Nucleus accumbens (tissue), 56 donors: Measurements from ENCODE around the gene OTOG.

Experiments
- DNase-seq, 56 donors: peaks; one replicate each; lab custom pipeline; 2025; lab: John Stamatoyannopoulos, UW

OTOG gene

DNA sequence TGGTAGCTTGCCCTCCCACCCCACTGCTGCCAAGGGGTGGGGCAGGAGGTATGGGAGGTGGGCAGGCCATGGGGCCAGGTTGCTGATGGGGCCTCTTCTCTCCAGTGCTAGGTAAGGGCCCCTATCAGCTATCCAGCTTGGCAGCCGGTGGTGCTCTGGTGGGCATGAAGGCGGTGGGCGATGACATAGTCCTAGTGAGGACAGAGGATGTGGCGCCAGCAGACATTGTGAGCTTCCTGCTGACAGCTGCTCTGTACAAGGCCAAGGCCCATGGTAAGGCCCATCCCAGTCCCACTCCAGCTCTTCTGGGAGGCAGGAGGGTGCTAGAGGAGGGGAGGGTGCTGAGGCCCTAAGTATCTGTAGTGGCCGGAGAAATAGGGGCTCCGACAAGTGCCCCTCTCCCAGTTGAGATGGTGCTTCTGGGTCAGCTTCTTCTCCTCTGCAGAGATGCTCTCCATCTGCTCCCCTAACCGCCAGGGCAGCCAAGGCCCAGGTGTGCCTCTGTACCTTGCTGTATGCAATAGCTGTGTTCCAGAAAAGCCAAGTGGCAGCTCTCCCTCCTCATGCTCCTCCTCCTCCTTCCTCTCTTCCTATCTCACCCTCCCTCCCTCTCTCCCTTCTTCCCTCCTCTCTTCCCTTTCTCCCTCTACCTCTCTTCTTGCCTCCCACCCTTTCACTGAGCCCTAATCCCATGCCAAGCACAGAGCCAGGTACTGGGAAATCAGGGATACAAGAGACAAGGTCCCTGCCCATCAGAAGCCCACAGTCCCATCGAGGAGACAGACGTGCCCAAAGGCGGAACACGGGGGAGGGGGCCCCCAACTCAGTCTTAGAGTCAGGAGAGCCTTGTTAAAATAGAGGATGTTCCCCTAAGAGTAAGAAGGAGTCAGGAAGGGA is 55.3 kb downstream of the OTOG start:
- DNase-seq, result no peak

DNA sequence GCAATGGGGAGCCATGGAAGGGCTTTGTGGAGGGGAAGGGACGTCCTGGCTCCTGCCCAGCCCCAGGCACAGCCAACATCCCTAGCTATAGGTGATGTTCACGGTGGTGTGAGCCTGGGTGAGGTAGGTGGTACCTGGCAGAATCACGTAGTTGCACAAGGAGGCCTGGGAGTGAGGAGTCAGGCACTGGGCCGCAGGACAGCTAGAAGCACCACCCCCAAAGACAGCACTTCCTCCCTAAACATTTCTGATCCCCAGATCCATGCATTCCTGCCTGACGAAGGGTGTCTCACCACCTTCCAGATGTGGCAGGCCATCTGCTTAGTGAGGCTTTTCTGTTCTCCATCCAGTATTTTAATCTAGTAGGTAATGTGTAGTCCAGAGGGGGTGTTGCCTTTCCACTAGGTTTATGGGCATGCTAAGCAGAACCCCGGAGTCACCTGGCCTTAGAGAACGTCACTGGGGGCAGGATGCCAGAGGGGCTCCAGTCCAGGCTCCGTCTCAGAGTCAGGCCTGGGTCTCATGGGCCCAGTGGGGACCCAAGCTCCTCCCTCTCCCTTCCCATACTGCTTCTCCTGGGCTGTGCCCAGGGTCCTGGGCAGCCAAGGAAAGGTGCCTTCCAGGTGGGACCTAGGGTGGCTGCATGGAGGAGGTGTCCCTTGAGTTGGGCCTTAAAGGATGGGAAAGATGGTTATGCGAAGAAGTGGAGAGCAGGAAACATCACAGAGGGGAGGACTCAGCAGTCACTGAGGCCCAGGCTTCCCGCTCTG is 56.2 kb downstream of the OTOG start:
- DNase-seq, result no peak

DNA sequence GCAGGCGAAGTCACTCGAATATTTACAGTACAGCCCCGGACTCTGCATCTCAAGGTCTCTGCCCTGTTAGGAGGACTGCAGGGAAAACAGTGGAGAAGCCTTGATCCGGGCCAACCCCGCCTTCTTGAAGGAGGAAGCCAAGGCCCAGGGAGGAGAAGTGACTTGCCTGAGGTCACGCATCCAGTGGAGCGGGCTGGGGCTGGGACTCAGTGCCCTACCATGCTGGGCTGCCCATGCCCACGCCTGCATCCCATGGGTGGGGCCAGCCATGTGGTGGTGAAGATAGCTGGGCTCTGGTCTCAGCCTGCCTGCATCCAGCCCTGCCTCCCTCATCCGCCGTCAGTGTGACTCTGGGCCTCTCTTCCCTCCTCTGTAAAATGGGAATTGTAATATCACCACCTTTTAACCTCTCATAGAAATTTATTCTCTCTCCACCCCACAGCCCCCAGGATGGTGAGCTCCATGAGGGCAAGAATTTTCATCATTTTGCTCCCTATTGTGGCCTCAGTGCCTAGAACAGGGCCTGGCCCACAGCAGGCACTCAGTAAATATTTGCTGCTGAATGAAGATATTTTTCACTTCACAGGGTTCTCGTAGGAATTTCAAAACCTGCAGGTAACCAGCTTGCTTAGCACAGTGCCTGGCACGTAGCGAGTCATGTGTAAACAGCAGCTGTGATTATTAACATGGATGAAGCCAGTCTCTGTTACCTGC is 57.3 kb downstream of the OTOG start:
- DNase-seq, result no peak

- no peak for DNase-seq
Measured at GRCh38 chr11:17604915-17605233, 57.8 kb downstream of the OTOG start.

- no peak for DNase-seq
Measured at GRCh38 chr11:17605651-17606122, 58.6 kb downstream of the OTOG start.

DNA sequence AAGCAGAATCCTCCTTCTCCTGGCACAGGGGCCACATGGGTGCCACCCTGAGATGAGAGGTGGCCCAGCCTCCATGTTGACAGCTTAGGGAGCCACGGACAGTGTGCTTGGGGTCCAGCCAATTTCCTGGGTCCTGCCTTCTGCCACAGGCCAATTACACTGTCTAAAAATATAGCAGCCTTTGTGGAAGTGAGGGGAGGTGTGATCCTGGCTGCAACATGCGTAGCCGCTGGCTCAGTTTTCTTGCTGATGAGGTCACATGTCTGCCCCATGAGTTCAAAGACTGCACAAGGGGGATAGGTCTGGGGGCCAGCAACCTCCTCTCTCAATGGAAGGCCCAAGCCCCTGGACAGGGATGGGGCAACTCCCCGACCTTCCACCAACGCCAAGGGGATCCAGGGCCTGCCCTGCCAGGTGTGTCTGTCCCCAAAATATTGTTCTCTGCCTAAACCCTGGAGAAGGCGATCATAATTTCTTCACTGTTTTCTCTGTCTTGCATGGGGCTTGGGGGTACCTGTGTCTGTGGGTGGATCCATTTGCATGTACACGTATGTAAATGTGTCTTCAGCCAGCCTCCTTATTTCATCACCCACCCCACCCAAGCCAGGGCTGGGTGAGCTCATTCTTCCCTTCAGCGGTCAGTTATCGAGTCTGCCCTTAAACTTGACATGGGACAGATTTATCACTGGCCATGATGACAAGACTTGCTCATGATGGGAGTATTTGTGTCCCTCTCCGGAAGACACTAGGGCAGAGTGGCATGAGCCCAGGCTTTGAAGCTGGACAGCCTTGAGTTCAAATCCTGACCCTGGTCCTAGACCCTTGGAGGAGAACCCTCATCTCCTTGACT is 59.4 kb downstream of the OTOG start:
- DNase-seq, result no peak

DNA sequence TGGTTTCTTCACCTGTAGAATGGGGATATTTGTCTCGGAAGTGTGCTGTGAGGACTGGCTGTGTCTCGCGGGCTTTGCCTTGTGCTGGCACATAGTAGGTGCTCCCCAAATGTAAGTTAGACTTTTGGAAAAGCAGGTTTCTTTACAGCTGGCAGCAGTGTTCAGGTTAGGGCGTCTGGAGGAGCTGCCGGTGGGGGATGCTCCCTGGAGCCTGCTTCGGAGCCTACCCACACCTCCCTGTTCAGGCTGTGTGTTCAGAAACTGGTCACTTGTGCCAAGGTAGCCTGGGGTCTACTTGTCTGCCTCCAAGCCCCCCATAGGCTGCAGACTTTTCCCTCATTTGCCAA is 60.0 kb downstream of the OTOG start:
- no peak for DNase-seq

- DNase-seq, result no peak
Measured at GRCh38 chr11:17607591-17608570, 60.8 kb downstream of the OTOG start.

DNA sequence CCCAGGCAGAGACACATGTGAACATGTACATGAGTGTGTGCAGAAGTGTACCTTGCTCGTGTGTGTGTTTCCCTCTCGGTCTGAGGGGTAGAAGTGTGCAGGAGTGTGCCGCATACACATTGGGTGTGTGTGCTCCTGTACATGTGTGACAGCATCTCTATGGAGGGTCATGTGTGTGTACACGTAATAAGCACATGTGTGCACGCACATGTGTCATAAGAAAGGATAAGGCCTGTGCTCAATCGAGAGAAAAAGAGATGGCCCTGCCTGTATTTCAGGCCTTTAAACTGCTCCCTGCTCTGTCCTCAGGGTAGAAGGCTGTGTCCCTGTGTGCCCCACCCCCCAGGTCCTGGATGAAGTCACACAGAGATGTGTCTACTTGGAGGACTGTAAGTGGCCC is 61.8 kb downstream of the OTOG start:
- no peak for DNase-seq

- DNase-seq, result no peak
Measured at GRCh38 chr11:17609291-17610084, 62.4 kb downstream of the OTOG start.

- no peak for DNase-seq
Measured at GRCh38 chr11:17610085-17610894, 63.2 kb downstream of the OTOG start.

GRCh38 chr11:17611049-17611448 is 64.0 kb downstream of the OTOG start:
- DNase-seq, result no peak

- DNase-seq, result no peak
Measured at GRCh38 chr11:17611503-17612220, 64.6 kb downstream of the OTOG start.

DNA sequence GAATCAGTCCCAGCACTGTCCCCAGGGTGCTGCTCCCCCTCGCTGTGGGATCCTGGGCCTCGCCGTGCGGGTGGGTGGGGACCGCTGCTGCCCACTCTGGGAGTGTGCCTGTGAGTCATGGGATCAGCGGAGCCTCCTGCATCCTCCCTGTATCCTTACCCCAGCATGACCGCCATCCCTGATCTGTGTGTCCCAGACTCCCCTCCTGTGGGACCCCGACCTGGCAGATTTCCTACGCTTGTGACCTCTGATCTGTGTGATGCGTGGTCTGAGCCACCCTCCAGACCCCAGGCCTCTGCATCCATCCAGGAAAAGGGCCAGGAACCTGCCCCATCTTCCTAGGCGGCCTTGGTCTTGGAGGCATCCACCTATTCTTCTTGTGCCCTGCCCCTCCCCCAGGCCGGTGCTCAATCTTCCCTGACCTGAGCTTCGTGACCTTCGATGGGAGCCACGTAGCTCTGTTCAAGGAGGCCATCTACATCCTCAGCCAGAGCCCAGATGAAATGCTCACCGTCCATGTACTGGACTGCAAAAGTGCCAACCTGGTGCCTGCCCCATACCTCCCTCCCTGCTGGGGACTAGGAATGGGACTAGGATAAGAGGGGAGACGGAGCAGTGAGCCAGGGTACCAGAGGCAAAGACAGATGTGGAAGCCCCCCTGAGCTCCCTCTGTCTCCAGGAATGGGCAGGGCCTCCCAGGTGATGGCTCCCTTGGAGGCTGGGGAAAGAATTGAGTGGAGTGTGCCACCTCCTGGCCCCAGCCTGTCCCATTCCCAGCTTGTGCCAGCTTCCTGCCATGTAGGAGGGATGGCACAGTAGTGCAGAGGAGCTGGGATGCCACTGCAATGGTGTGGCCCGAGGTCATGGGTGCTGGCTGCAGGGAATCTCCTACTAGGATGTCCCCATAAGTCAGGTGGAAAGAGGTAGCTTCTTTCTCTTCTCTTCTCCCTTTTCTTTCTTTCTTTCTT is 65.4 kb downstream of the OTOG start:
- DNase-seq, result no peak

DNA sequence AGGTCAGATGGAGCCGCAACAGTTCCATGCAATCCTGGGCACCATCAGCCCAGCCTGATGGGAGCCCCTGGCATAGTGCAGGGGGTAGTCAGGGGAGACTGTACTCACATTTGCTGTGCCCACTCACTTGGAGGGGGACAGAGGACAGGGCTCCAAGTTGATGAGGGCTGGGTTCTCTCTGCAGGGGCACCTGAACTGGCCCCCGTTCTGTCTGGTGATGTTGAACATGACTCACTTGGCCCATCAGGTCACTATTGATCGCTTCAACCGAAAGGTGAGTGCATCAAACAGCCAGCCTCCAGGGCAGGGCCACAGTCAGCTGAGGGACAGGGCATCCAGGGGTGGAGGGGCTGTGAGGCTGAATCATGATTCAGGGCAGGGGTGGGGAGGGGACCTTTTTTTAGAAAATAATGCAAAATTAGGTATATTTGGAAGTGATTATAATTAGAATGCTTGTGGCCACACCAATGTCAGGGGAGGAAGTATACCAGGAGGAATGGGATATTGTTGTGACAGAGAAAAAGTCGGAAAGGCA is 66.4 kb downstream of the OTOG start:
- no peak for DNase-seq
